Liver (tissue), 3 donors: ENCODE results near the gene GRID1.

Source experiments
- ATF3 ChIP-seq: IDR thresholded peaks from 2 replicates; pipeline ENCODE4 v1.6.1; 2016; ENCODE audit warnings: antibody characterized with exemption
- CTCF ChIP-seq: fragments of 150-350 bp; IDR thresholded peaks from 2 replicates; pipeline ENCODE4 v1.5.1; 2017; ENCODE audit warnings: improper control_type of control experiment, low read depth, low read length; ENCODE audit not compliant: missing input control
- EGR1 ChIP-seq, 2 donors: IDR thresholded peaks; 2 replicates each; pipeline ENCODE4 v1.6.1; 2016 to 2018; ENCODE audit warnings: antibody characterized with exemption in 2 of 2, low read depth in 2 of 2
- FOXA1 ChIP-seq: IDR thresholded peaks from 2 replicates; pipeline ENCODE4 v1.6.1; 2016; ENCODE audit warnings: antibody characterized with exemption
- FOXA2 ChIP-seq: IDR thresholded peaks from 2 replicates; pipeline ENCODE4 v1.6.1; 2016; ENCODE audit warnings: antibody characterized with exemption
- MAX ChIP-seq: IDR thresholded peaks from 2 replicates; pipeline ENCODE4 v1.6.1; 2016; ENCODE audit warnings: antibody characterized with exemption
- RAD21 ChIP-seq, 2 donors: IDR thresholded peaks; 2 replicates each; pipeline ENCODE4 v1.6.1; 2016; ENCODE audit warnings: antibody characterized with exemption in 2 of 2, mild to moderate bottlenecking in 2 of 2
- REST ChIP-seq: IDR thresholded peaks from 2 replicates; pipeline ENCODE4 v1.6.1; 2016; ENCODE audit warnings: antibody characterized with exemption, mild to moderate bottlenecking
- SP1 ChIP-seq: IDR thresholded peaks from 2 replicates; pipeline ENCODE4 v1.6.1; 2018; ENCODE audit warnings: antibody characterized with exemption, mild to moderate bottlenecking
- ZBTB33 ChIP-seq: IDR thresholded peaks from 2 replicates; pipeline ENCODE4 v1.6.1; 2016; ENCODE audit warnings: antibody characterized with exemption
- donor health status: healthy.
- donor health status: healthy.

- TF ChIP-seq CTCF = no peak
- no peak for TF ChIP-seq ATF3
- TF ChIP-seq FOXA1 = no peak
- TF ChIP-seq RAD21 (IDR thresholded peaks at IDR 0.05) = no peak
- no peak for TF ChIP-seq EGR1 (IDR thresholded peaks at IDR 0.05; ENCODE audit: low read depth in 2 of 2)
- no peak for TF ChIP-seq ZBTB33
- no peak for TF ChIP-seq FOXA2
- TF ChIP-seq SP1 = no peak
- no peak for TF ChIP-seq MAX
- no peak for TF ChIP-seq REST
These were observed 134.6 kb downstream of the GRID1 start for GRCh38 chr10:86231796-86232560.
